DND-41 (cell line): ENCODE data around the gene CNN3.

Experiments
- CTCF ChIP-seq: IDR thresholded peaks from 2 replicates; pipeline ENCODE4 v1.5.1; 2012; ENCODE audit warnings: borderline replicate concordance, low read length, moderate library complexity, mild to moderate bottlenecking; ENCODE audit not compliant: poor library complexity, severe bottlenecking; ENCODE audit errors: extremely low read depth
- EZH2 ChIP-seq: IDR thresholded peaks from 3 replicates; pipeline ENCODE4 v1.6.1; 2012; ENCODE audit warnings: borderline replicate concordance, low read depth, mild to moderate bottlenecking, moderate library complexity, low read length, inconsistent platforms; ENCODE audit not compliant: severe bottlenecking

- TF ChIP-seq EZH2, result no peak
- TF ChIP-seq CTCF, result no peak
Observed at GRCh38 chr1:94863919-94864318, 63.0 kb downstream of the CNN3 start.
